Measurements from ENCODE around the gene MIP. TPM values are rescaled to one million over a fixed set of nuclear protein-coding genes. Genes with fewer than 3 reads are reported as not detected.
"Not testable (repeated sequence)": the region's sequence is repeated elsewhere in the genome, so short reads cannot be mapped to it uniquely, and the experiment has no call there.

Gene MIP
- total RNA-seq, 1 donor from 2014 or later, result not detected

DNA sequence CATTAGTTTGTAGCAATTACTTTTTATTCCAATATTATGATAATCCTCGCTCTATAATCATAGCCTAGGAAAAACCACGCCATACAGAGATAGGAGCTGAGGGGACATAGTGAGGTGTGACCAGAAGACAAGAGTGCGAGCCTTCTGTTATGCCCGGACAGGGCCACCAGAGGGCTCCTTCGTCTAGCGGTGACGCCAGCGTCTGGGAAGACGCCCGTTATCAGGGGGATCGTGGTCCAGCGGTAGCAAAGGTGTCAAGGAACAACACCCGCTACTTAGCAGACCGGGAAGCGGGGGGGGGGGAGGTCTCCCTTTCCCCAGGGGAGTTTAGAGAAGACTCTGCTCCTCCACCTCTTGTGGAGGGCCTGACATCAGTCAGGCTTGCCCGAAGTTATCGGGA lies 42.2 kb upstream of the MIP start:
- H3K4me3 ChIP-seq; H3K4me2 ChIP-seq; H3K27ac ChIP-seq; H4K20me1 ChIP-seq (ENCODE audit: low read depth); H3K9me3 ChIP-seq (ENCODE audit: low read depth); H2AFZ ChIP-seq (replicated peaks); H3K27ac Mint-ChIP-seq; H3K36me3 Mint-ChIP-seq; H3K4me3 Mint-ChIP-seq; H3K9ac ChIP-seq; H3K36me3 ChIP-seq; H3K79me2 ChIP-seq (ENCODE audit: low read depth): not testable (repeated sequence)
- H3K27me3 ChIP-seq, result peaks cover 23% of the 10 kb centered on the region
- peaks cover 17% of the 10 kb centered on the region for H3K4me1 ChIP-seq
- H3K9me3 Mint-ChIP-seq, result peaks cover 30% of the 10 kb centered on the region
- peak; percentile 37 for DNase-seq (ENCODE audit: low spot score)
- H3K4me1 Mint-ChIP-seq, result peaks cover 22% of the 10 kb centered on the region
- peaks cover 34% of the 10 kb centered on the region for H3K27me3 Mint-ChIP-seq (ENCODE audit: insufficient read depth, low read depth)
- peaks cover 28% of the 10 kb centered on the region for H3F3A ChIP-seq (ENCODE audit: low read depth)
- TF ChIP-seq, protein P1, sequence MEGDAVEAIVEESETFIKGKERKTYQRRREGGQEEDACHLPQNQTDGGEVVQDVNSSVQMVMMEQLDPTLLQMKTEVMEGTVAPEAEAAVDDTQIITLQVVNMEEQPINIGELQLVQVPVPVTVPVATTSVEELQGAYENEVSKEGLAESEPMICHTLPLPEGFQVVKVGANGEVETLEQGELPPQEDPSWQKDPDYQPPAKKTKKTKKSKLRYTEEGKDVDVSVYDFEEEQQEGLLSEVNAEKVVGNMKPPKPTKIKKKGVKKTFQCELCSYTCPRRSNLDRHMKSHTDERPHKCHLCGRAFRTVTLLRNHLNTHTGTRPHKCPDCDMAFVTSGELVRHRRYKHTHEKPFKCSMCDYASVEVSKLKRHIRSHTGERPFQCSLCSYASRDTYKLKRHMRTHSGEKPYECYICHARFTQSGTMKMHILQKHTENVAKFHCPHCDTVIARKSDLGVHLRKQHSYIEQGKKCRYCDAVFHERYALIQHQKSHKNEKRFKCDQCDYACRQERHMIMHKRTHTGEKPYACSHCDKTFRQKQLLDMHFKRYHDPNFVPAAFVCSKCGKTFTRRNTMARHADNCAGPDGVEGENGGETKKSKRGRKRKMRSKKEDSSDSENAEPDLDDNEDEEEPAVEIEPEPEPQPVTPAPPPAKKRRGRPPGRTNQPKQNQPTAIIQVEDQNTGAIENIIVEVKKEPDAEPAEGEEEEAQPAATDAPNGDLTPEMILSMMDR (IDR thresholded peaks at IDR 0.05), result peak; percentile 35

DNA sequence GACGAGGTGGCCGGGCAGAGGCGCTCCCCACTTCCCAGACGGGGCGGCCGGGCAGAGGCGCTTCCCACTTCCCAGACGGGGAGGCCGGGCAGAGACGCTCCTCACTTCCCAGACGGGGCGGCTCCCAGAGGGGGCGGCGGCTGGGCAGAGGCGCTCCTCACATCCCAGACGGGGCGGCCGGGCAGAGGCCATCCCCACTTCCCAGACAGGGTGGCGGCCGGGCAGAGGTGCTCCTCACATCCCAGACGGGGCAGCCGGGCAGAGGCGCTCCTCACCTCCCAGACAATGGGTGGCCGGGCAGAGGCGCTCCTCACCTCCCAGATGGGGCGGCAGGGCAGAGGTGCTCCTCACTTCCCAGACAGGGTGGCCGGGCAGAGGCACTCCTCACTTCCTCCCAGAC lies 40.0 kb upstream of the MIP start:
- H3K4me2 ChIP-seq; H3K27ac Mint-ChIP-seq; DNase-seq (ENCODE audit: low spot score); H3K9me3 ChIP-seq (ENCODE audit: low read depth); H3K36me3 ChIP-seq; H3K4me3 Mint-ChIP-seq; H4K20me1 ChIP-seq (ENCODE audit: low read depth); H3K27ac ChIP-seq; H3K36me3 Mint-ChIP-seq; H3K9ac ChIP-seq; H2AFZ ChIP-seq (replicated peaks); H3K79me2 ChIP-seq (ENCODE audit: low read depth); H3K4me3 ChIP-seq: not testable (repeated sequence)
- peaks cover 22% of the 10 kb centered on the region for H3F3A ChIP-seq (ENCODE audit: low read depth)
- H3K4me1 ChIP-seq, result peaks cover 16% of the 10 kb centered on the region
- Mint-ChIP-seq H3K4me1 (peaks cover 21% of the 10 kb centered on the region), H3K9me3 (peaks cover 26% of the 10 kb centered on the region), H3K27me3 (ENCODE audit: insufficient read depth, low read depth) (peaks cover 34% of the 10 kb centered on the region)
- H3K27me3 ChIP-seq, result peaks cover 35% of the 10 kb centered on the region

DNA sequence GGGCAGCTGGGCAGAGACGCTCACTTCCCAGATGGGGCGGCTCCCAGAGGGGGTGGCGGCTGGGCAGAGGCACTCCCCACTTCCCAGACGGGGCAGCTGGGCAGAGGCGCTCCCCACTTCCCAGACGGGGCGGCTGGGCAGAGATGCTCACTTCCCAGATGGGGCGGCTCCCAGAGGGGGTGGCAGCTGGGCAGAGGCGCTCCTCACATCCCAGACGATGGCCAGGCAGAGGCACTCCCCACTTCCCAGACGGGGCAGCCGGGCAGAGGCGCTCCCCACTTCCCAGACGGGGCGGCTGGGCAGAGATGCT lies 39.6 kb upstream of the MIP start:
- not testable (repeated sequence) for H3K4me3 ChIP-seq; H3K36me3 ChIP-seq; DNase-seq (ENCODE audit: low spot score); H3K4me3 Mint-ChIP-seq; H3K27ac Mint-ChIP-seq; H3K9me3 ChIP-seq (ENCODE audit: low read depth); H4K20me1 ChIP-seq (ENCODE audit: low read depth); H3K36me3 Mint-ChIP-seq; H3K27ac ChIP-seq; H3K79me2 ChIP-seq (ENCODE audit: low read depth); H3K4me2 ChIP-seq; H2AFZ ChIP-seq (replicated peaks); H3K9ac ChIP-seq
- peaks cover 18% of the 10 kb centered on the region for H3K4me1 Mint-ChIP-seq
- peaks cover 29% of the 10 kb centered on the region for H3K9me3 Mint-ChIP-seq
- peaks cover 33% of the 10 kb centered on the region for H3K27me3 Mint-ChIP-seq (ENCODE audit: insufficient read depth, low read depth)
- peaks cover 12% of the 10 kb centered on the region for H3K4me1 ChIP-seq
- H3K27me3 ChIP-seq, result peaks cover 39% of the 10 kb centered on the region
- peaks cover 17% of the 10 kb centered on the region for H3F3A ChIP-seq (ENCODE audit: low read depth)

DNA sequence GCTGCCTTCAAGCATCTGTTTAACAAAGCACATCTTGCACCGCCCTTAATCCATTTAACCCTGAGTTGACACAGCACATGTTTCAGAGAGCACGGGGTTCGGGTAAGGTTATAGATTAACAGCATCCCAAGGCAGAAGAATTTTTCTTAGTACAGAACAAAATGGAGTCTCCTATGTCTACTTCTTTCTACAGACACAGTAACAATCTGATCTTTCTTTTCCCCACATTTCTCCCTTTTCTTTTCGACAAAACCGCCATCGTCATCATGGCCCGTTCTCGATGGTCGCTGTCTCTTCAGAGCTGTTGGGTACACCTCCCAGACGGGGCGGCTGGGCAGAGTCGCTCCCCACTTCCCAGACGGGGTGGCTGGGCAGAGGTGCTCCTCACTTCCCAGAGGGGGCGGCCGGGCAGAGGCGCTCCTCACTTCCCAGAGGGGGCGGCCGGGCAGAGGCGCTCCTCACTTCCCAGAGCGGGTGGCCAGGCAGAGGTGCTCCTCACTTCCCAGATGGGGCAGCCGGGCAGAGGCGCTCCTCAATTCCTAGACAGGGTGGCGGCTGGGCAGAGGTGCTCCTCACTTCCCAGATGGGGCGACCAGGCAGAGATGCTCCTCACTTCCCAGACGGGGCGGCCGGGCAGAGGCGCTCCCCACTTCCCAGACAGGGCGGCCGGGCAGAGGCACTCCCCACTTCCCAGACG lies 39.1 kb upstream of the MIP start:
- not testable (repeated sequence) for H3K9me3 ChIP-seq (ENCODE audit: low read depth); H3K27ac ChIP-seq; H3K4me2 ChIP-seq; H3K79me2 ChIP-seq (ENCODE audit: low read depth); H2AFZ ChIP-seq (replicated peaks); H4K20me1 ChIP-seq (ENCODE audit: low read depth); H3K4me1 ChIP-seq; DNase-seq (ENCODE audit: low spot score); H3K36me3 Mint-ChIP-seq; H3K27ac Mint-ChIP-seq; H3K36me3 ChIP-seq; H3K4me3 ChIP-seq; H3K4me3 Mint-ChIP-seq; H3K9ac ChIP-seq
- Mint-ChIP-seq H3K27me3 (ENCODE audit: insufficient read depth, low read depth) (peaks cover 34% of the 10 kb centered on the region), H3K9me3 (peaks cover 34% of the 10 kb centered on the region), H3K4me1 (peaks cover 13% of the 10 kb centered on the region)
- Histone ChIP-seq H3F3A (ENCODE audit: low read depth) (peaks cover 12% of the 10 kb centered on the region), H3K27me3 (peaks cover 44% of the 10 kb centered on the region)

DNA sequence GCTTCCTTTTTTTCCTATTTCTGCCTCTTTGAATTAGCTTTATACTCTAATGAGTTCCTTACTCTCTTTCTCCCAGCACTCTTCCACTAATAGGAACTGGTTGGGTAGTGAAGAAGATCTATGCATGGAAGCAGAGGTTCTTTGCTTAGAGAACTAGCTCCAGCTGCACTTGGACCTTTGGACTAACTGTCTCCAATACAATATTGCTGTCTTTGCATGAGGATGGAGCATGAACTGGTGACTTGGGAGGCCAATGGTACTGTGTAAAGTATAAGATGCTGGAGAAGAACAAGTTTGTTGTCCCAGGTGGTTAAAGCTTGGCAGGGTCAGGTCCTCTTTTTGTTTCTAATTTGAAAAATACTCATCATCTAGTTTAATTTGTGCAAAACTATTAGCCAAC lies 35.9 kb upstream of the MIP start:
- Mint-ChIP-seq H3K9me3 (peaks cover 28% of the 10 kb centered on the region), H3K36me3 (peaks cover 1% of the 10 kb centered on the region), H3K4me1 (peaks cover 9% of the 10 kb centered on the region), H3K27ac (no peak overlapping the region), H3K4me3 (no peak overlapping the region), H3K27me3 (ENCODE audit: insufficient read depth, low read depth) (peaks cover 46% of the 10 kb centered on the region)
- Histone ChIP-seq H3K9ac (no peak overlapping the region), H3K27ac (no peak overlapping the region), H3K4me3 (no peak overlapping the region), H3K79me2 (ENCODE audit: low read depth) (no peaks in the 10 kb centered on the region), H3K36me3 (no peaks in the 10 kb centered on the region), H3K4me1 (no peaks in the 10 kb centered on the region), H2AFZ (replicated peaks) (no peak overlapping the region), H3K4me2 (no peak overlapping the region), H3K9me3 (ENCODE audit: low read depth) (peaks cover 7% of the 10 kb centered on the region), H3K27me3 (peaks cover 71% of the 10 kb centered on the region), H4K20me1 (ENCODE audit: low read depth) (no peaks in the 10 kb centered on the region), H3F3A (ENCODE audit: low read depth) (peaks cover 4% of the 10 kb centered on the region)
- TF ChIP-seq, protein P1 (IDR thresholded peaks at IDR 0.05), result no peak
- TF ChIP-seq EZH2 (IDR thresholded peaks at IDR 0.05), result no peak
- TF ChIP-seq EZH2phosphoT487 (IDR thresholded peaks at IDR 0.05), result no peak
- DNase-seq (ENCODE audit: low spot score), result no peak

All from neural progenitor cell (in vitro differentiated cells).